Pancreas (tissue), 10 donors: Measurements from ENCODE around the gene IZUMO3. TPM values are rescaled to one million over a fixed set of nuclear protein-coding genes. Genes with fewer than 3 reads are reported as not detected.

Source experiments
- ATAC-seq, 4 donors: fragments of 200-7000 bp; cut with Tn5 transposase; one replicate each; pipeline versions ENCODE4 v1.8.0 to v1.9.1; 2020; ENCODE audit warnings: mild to moderate bottlenecking in 4 of 4, moderate library complexity in 4 of 4
- DNase-seq, 6 donors: peaks; one replicate each; pipeline ENCODE4 v3.0.0-alpha.2; 2020
- FAIRE-seq: peaks from 2 replicates; lab custom pipeline; 2012; peaks lifted over from hg19 to GRCh38; lab: Jason Lieb, UNC
- H3K27ac ChIP-seq, 4 donors: fragments of 200-600 bp; sonication (generic); 1 replicate in 3 of 4; 2 replicates in 1 of 4; pipeline versions ENCODE4 v1.5.0 to v1.8.0; 2020
- H3K27me3 ChIP-seq, 4 donors: fragments of 200-600 bp; one replicate each; pipeline ENCODE4 v1.8.0; 2021
- H3K36me3 ChIP-seq, 3 donors: fragments of 200-600 bp; sonication (generic) in 1 of 3; one replicate each; pipeline versions ENCODE4 v1.5.0 to v1.8.0; 2020 to 2021
- H3K4me1 ChIP-seq, 3 donors: fragments of 200-600 bp; one replicate each; pipeline ENCODE4 v1.8.0; 2021
- H3K4me3 ChIP-seq, 4 donors: fragments of 200-600 bp; sonication (generic) in 2 of 4; one replicate each; pipeline versions ENCODE4 v1.5.0 to v1.8.0; 2020 to 2021
- H3K9me3 ChIP-seq, 4 donors: fragments of 200-600 bp; one replicate each; pipeline ENCODE4 v1.8.0; 2021
- CTCF ChIP-seq, 4 donors: fragments of 200-600 bp; sonication (generic) in 3 of 4; IDR thresholded peaks; one replicate each; pipeline versions ENCODE4 v1.5.0 to v1.8.0; 2021; ENCODE audit warnings: antibody characterized with exemption in 4 of 4
- WGBS, 2 donors: extraction: QIAGEN DNeasy Blood & Tissue Kit; methylation state at CpG; one replicate each; pipeline ENCODE4 v1.1.7; 2013; 5-methylcytosine and 5-hydroxymethylcytosine counted together
- intact Hi-C, 3 donors: fragments of 100-400 bp; cut with DNase I; formaldehyde crosslinking; loops; one replicate each; pipeline versions ENCODE4 v1.11.1 to v1.14.2; 2022
- polyA plus RNA-seq, 2 donors: library from polyadenylated mRNA; stranded (reverse); fragments of 200-250 nt; gene quantifications; one replicate each; pipeline ENCODE4 v1.2.3, GENCODE V29; 2013
- total RNA-seq, 6 donors: library from RNA; stranded (reverse); fragmentation: NEBNext Ultra II Directional in 4 of 6; extraction: Animal tissue kit (Norgen Biotek cat#: 25700) in 4 of 6; gene quantifications; one replicate each; pipeline versions ENCODE4 v1.2.1 to v1.2.4, GENCODE V29; 2021 to 2023
- donor health status: healthy with polysubstance abuse.
- donor health status: DM: no; HTN: no; CAD: no; lungs with moderate emphysema.
- donor health status: DM: no; HTN: no; CAD: no.
- donor health status: control.
- donor health status: control.
- donor health status: Bipolar disorder and iron deficiency.
- donor health status: DM: yes; HTN: yes; CAD: no.
- donor health status: DM: no; HTN: no; CAD: no.
- donor health status: DM: no; HTN: no; CAD: no.
- donor health status: DM: yes; HTN: yes; CAD: no.

The IZUMO3 gene, protein sequence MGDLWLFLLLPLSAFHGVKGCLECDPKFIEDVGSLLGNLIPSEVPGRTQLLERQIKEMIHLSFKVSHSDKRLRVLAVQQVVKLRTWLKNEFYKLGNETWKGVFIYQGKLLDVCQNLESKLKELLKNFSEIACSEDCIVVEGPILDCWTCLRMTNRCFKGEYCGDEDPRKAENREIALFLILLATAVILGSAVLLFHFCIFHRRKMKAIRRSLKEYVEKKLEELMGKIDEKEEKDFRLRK
- total RNA-seq (not detected), polyA plus RNA-seq (not detected)

- intact Hi-C loops, result no loop called here
- H3K4me1 ChIP-seq, result no peaks in the 10 kb centered on the region
- H3K27me3 ChIP-seq, result no peaks in the 10 kb centered on the region
- WGBS, 2 donors, result 72 to 84% methylated on average over 3 of the region's 3 CpGs
- H3K36me3 ChIP-seq, result no peaks in the 10 kb centered on the region
- H3K27ac ChIP-seq, result no peak within 1 kb of the TSS
- no peak for DNase-seq
- H3K9me3 ChIP-seq, result no peaks in the 10 kb centered on the region
- no peak for FAIRE-seq
- no peak for TF ChIP-seq CTCF (IDR thresholded peaks at IDR 0.05)
- H3K4me3 ChIP-seq, result no peak within 1 kb of the TSS
- no peak for ATAC-seq
Observed at GRCh38 chr9:24545847-24546522, at the start of gene IZUMO3. Gene IZUMO3 (minus strand): TSS chr9:24545897. CDS start chr9:24545649, 248 bp downstream.

GRCh38 chr9:24594234-24594850 is 48.6 kb upstream of the IZUMO3 start:
- no peak for TF ChIP-seq CTCF (IDR thresholded peaks at IDR 0.05)
- no peak overlapping the region for H3K27ac ChIP-seq
- DNase-seq (no peak), FAIRE-seq (no peak), ATAC-seq (no peak)
- H3K9me3 ChIP-seq, result no peaks in the 10 kb centered on the region
- intact Hi-C loops, result no loop called here
- H3K4me1 ChIP-seq, result no peaks in the 10 kb centered on the region
- 60 to 71% methylated on average over 8 of the region's 8 CpGs for WGBS, 2 donors
- H3K27me3 ChIP-seq, result no peaks in the 10 kb centered on the region
- H3K4me3 ChIP-seq, result no peak overlapping the region
- H3K36me3 ChIP-seq, result no peaks in the 10 kb centered on the region

GRCh38 chr9:24590432-24590831 is 44.7 kb upstream of the IZUMO3 start:
- H3K36me3 ChIP-seq, result no peaks in the 10 kb centered on the region
- TF ChIP-seq CTCF (IDR thresholded peaks at IDR 0.05), result no peak
- H3K4me3 ChIP-seq, result no peak overlapping the region
- no peaks in the 10 kb centered on the region for H3K4me1 ChIP-seq
- ATAC-seq, result no peak
- no peak for FAIRE-seq
- intact Hi-C loops, result no loop called here
- H3K27ac ChIP-seq, result no peak overlapping the region
- H3K27me3 ChIP-seq, result no peaks in the 10 kb centered on the region
- DNase-seq, result no peak
- H3K9me3 ChIP-seq, result no peaks in the 10 kb centered on the region
- 26 to 38% methylated on average over 1 of the region's 1 CpG for WGBS, 2 donors

DNA sequence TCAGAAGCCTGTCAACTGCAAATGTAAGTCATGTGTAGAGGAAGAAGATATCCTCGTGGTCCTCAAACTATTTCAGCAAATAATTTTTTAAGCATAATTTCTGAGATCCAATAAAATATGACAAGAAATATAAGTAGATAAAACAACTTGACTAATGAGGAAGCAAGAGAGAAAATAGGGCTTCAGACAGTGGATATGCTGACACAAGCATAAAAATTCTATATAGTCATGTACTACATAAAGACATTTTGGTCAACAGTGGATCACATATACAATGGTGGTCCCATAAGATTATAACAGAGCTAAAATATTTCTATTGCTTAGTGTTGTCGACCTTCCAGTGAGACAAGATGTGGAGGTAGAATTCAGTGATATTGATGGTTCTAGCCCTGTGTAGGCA is 42.2 kb upstream of the IZUMO3 start:
- WGBS, 2 donors, result 27 to 35% methylated on average over 2 of the region's 2 CpGs
- no peak for DNase-seq
- TF ChIP-seq CTCF (IDR thresholded peaks at IDR 0.05), result no peak
- H3K36me3 ChIP-seq, result no peaks in the 10 kb centered on the region
- H3K4me3 ChIP-seq, result no peak overlapping the region
- H3K27ac ChIP-seq, result no peak overlapping the region
- intact Hi-C loops, result no loop called here
- H3K9me3 ChIP-seq, result no peaks in the 10 kb centered on the region
- no peak for FAIRE-seq
- no peak for ATAC-seq
- no peaks in the 10 kb centered on the region for H3K27me3 ChIP-seq
- no peaks in the 10 kb centered on the region for H3K4me1 ChIP-seq
